ENCODE measurements around the gene DDB1. TPM values are rescaled to one million over a fixed set of nuclear protein-coding genes. Genes with fewer than 3 reads are reported as not detected.

Gene DDB1
- total and polyA plus RNA-seq, 10 of the 15 experiments (the other 5 are each of a cell fraction or from before 2014, with no cell fraction given): 136 to 272 (median 216) TPM

- TF ChIP-seq SIX5 (IDR thresholded peaks at IDR 0.05; ENCODE audit: low read depth, low read length, severe bottlenecking): no peak
- no peak for TF ChIP-seq POLR2AphosphoS5 (IDR thresholded peaks at IDR 0.05; ENCODE audit: low read length)
- TF ChIP-seq CBX3 (IDR thresholded peaks at IDR 0.05; ENCODE audit: borderline replicate concordance, low read depth): no peak
- TF ChIP-seq E2F8 (IDR thresholded peaks at IDR 0.05; ENCODE audit: low read depth, partially characterized antibody): no peak
- no peak for TF ChIP-seq ZNF274 (IDR thresholded peaks at IDR 0.05; ENCODE audit: insufficient read depth, insufficient read length)
- 0 out of 2 replicates have a peak, but pooled peaks have one; percentile 0 for TF ChIP-seq YY1 (IDR thresholded peaks at IDR 0.05; ENCODE audit: low read depth, low read length)
- Histone ChIP-seq H3K9me3 (replicated peaks; ENCODE audit: control insufficient read depth, insufficient read depth, low read length) (no peaks in the 10 kb centered on the region), H3K79me2 (ENCODE audit: control insufficient read depth, insufficient read depth, low read length) (no peaks in the 10 kb centered on the region; the same call in 1 of the 2 replicates), H3K4me3 (no peak overlapping the region), H2AFZ (ENCODE audit: control insufficient read depth, low read depth, low read length) (peak overlapping the region; percentile 92; the same call in 1 of the 2 replicates), H3K4me1 (ENCODE audit: control insufficient read depth, insufficient read depth, low read length) (peaks cover 28% of the 10 kb centered on the region), H3K9ac (ENCODE audit: control insufficient read depth, insufficient read depth, low read length) (peak overlapping the region; percentile 78; the same call in 1 of the 2 replicates), H3K27me3 (replicated peaks in 1 of 2; ENCODE audit: control insufficient read depth in 2 of 2, insufficient read depth in 2 of 2, low read length in 1 of 2) (no peaks in the 10 kb centered on the region), H3K27ac (ENCODE audit: control insufficient read depth, insufficient read depth) (peak overlapping the region; percentile 18; the same call in 1 of the 2 replicates), H3K4me2 (ENCODE audit: control insufficient read depth, insufficient read depth) (peak overlapping the region; percentile 100), H4K20me1 (ENCODE audit: control insufficient read depth, insufficient read depth) (no peaks in the 10 kb centered on the region), H3K36me3 (ENCODE audit: control insufficient read depth in 2 of 2, insufficient read depth in 2 of 2, low read length in 1 of 2) (peaks cover 7 to 26% of the 10 kb centered on the region in 2 experiments)
- FAIRE-seq (no peak), DNase-seq (ENCODE audit: low read depth, low spot score) (no peak), ATAC-seq (no peak; the same call in 2 of the 3 replicates)
- WGBS (ENCODE audit: insufficient coverage, insufficient replicate concordance, low lambda C conversion rate, missing lambda C conversion rate): 79% methylated on average over 12 of the region's 12 CpGs
- in situ Hi-C loops (cut with MboI): no loop called here
- ChIA-PET CTCF (interaction anchor here (1.2 to 1.3 kb wide), 2 partner anchors 41 to 64 kb away, joined by 3 to 6 read pairs; no protein-coding TSS in a partner anchor), SMC1A (ENCODE audit: uncharacterized antibody, unreplicated experiment) (interaction anchor here (1.4 kb wide), 1 partner anchor 67 kb away, joined by 5 read pairs; the partner anchor contains the start of genes CYB561A3 and TMEM138), POLR2A (no interaction called here), RAD21 (ENCODE audit: unreplicated experiment) (interaction anchor here (1.9 to 2.5 kb wide), 2 partner anchors 41 to 43 kb away, joined by 8 to 9 read pairs; no protein-coding TSS in a partner anchor)
- BruUV-seq (replicated peaks): no TSS peak
- intact Hi-C loops (cut with micrococcal nuclease; ENCODE audit: unreplicated experiment): no loop called here
These were observed 37.3 kb downstream of the DDB1 start for GRCh38 chr11:61295596-61295926.

Measured in GM12878 (cell line).